ENCODE results near the gene PRPF6.

Gene PRPF6

GRCh38 chr20:64049060-64049877, 68.3 kb downstream of the PRPF6 start, which contains the start of gene SOX18:
Gene SOX18, minus strand, starts transcription at chr20:64049639. Its CDS starts 123 bp downstream, at chr20:64049516.
- DNase-seq (ENCODE audit: low read depth) = no peak

GRCh38 chr20:64049878-64050260, 68.9 kb downstream of the PRPF6 start:
- no peak for DNase-seq (ENCODE audit: low read depth)

- no peak for DNase-seq (ENCODE audit: low read depth)
Observed at GRCh38 chr20:64050261-64051032, 69.5 kb downstream of the PRPF6 start.

- no peak for DNase-seq (ENCODE audit: low read depth)
Observed at GRCh38 chr20:64051033-64051452, 70.1 kb downstream of the PRPF6 start.

- DNase-seq (ENCODE audit: low read depth) = no peak
Observed at GRCh38 chr20:64051561-64052325, 70.8 kb downstream of the PRPF6 start.

GRCh38 chr20:64052326-64052722, 71.4 kb downstream of the PRPF6 start:
- DNase-seq (ENCODE audit: low read depth) = no peak

- no peak for DNase-seq (ENCODE audit: low read depth)
Observed at GRCh38 chr20:64052987-64053840, 72.3 kb downstream of the PRPF6 start.

- DNase-seq (ENCODE audit: low read depth) = no peak
Observed at GRCh38 chr20:64053841-64054661, 73.1 kb downstream of the PRPF6 start.

- DNase-seq (ENCODE audit: low read depth) = no peak
Observed at GRCh38 chr20:64055396-64055892, 74.5 kb downstream of the PRPF6 start.

- no peak for DNase-seq (ENCODE audit: low read depth)
Observed at GRCh38 chr20:64055893-64056638, 75.1 kb downstream of the PRPF6 start.

GRCh38 chr20:64056639-64056888, 75.6 kb downstream of the PRPF6 start:
- DNase-seq (ENCODE audit: low read depth) = no peak

- DNase-seq (ENCODE audit: low read depth) = no peak
Observed at GRCh38 chr20:64056889-64057627, 76.1 kb downstream of the PRPF6 start.

- no peak for DNase-seq (ENCODE audit: low read depth)
Observed at GRCh38 chr20:64057628-64058498, 76.9 kb downstream of the PRPF6 start.

GRCh38 chr20:64058536-64058935, 77.6 kb downstream of the PRPF6 start:
- DNase-seq (ENCODE audit: low read depth) = no peak

GRCh38 chr20:64062276-64062595, 81.3 kb downstream of the PRPF6 start:
- no peak for DNase-seq (ENCODE audit: low read depth)

- DNase-seq (ENCODE audit: low read depth) = peak; percentile 93
Observed at GRCh38 chr20:64062596-64063388, 81.9 kb downstream of the PRPF6 start, which contains the start of gene TCEA2. Gene TCEA2, plus strand, starts transcription at chr20:64063198. Its CDS starts 115 bp downstream, at chr20:64063313.

GRCh38 chr20:64063389-64064144, 82.6 kb downstream of the PRPF6 start:
- DNase-seq (ENCODE audit: low read depth) = no peak

Measured in GM04504 (cell line).